PFSK-1 (cell line): ENCODE results near the gene COL18A1.

Source experiments
- POLR2AphosphoS5 ChIP-seq: IDR thresholded peaks from 2 replicates; pipeline ENCODE4 v1.6.1; 2012; ENCODE audit warnings: low read depth, mild to moderate bottlenecking, control low read depth, low read length, moderate library complexity
- REST ChIP-seq, 2 experiments: IDR thresholded peaks; 2 replicates each; pipeline versions ENCODE4 v1.6.1 to v1.8.0; 2011 to 2012; ENCODE audit warnings: low read depth in 2 of 2, low read length in 2 of 2, control low read depth in 1 of 2, inconsistent platforms in 1 of 2, mild to moderate bottlenecking in 1 of 2, moderate library complexity in 1 of 2; ENCODE audit not compliant: insufficient read depth in 1 of 2
- SIN3A ChIP-seq: IDR thresholded peaks from 2 replicates; pipeline ENCODE4 v1.6.1; 2012; ENCODE audit warnings: mild to moderate bottlenecking, low read length, moderate library complexity, borderline replicate concordance; ENCODE audit not compliant: insufficient read depth

DNA sequence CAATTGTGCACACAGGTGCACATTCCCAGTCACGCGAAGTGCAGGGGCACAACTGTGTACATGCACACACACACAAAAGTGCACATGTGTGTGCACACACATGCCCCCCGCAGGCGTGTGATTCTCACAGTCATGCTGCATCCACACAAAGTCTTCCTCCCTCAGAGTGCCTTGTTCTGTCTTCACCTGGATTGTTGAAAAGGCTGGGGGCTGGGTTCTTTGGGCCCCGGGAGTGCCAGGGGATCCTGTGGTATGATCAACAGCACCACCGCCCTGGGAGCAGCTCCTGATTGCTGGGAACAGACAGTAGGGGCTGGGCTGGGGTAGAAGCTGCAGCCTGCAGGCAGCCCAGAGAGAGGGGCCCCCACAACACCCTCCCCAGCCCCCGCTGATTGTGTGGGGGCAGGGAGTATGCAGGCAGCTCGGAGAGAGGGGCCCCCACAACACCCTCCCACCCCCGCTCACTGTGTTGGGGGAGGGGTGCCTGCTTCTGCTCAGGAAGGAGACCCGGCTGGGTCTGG is 3.4 kb downstream of the COL18A1 start:
- TF ChIP-seq POLR2AphosphoS5 (no peak), SIN3A (no peak), REST (IDR thresholded peaks at IDR 0.05; ENCODE audit: insufficient read depth in 1 of 2, low read depth in 2 of 2, low read length in 2 of 2) (no peak)
